Measurements from ENCODE around the gene NUP160.

DNA sequence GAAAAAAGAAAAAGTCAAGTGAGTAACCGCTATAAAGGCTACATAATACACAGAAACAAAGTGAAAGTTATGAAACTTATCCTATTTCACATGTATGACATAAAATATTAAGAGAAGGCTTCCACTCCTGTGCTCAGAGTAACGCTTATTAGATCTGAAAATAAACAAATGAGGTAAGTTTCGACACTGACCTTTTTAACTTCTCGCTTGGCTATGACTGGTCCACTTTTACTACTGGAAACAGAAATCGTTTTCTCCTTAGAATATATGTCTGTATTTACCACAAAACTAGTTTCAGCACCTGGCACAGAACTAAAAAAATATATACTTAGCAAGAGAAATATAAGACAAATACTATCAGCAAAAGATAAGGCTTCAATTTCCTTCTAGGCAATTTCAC lies 97.4 kb downstream of the NUP160 start:
- TF ChIP-seq ZNF431 (CRISPR knock-in tag; IDR thresholded peaks at IDR 0.05; ENCODE audit: borderline replicate concordance, low read depth) (no peak), MYC (CRISPR knock-in tag; IDR thresholded peaks at IDR 0.05; ENCODE audit: borderline replicate concordance) (no peak), DPF2 (CRISPR knock-in tag; IDR thresholded peaks at IDR 0.05; ENCODE audit: borderline replicate concordance, low read depth) (no peak), ZNF235 (CRISPR knock-in tag; IDR thresholded peaks at IDR 0.05; ENCODE audit: borderline replicate concordance) (no peak), SMAD9 (CRISPR knock-in tag; IDR thresholded peaks at IDR 0.05) (no peak), KDM6A (CRISPR knock-in tag; IDR thresholded peaks at IDR 0.05; ENCODE audit: low read depth) (no peak), KDM1A (CRISPR knock-in tag; IDR thresholded peaks at IDR 0.05) (no peak), BRD4 (CRISPR knock-in tag; IDR thresholded peaks at IDR 0.05) (no peak), PHF5A (CRISPR knock-in tag; IDR thresholded peaks at IDR 0.05; ENCODE audit: low read depth, unreplicated experiment) (no peak), KAT7 (CRISPR knock-in tag; IDR thresholded peaks at IDR 0.05; ENCODE audit: borderline replicate concordance) (no peak)
- TF ChIP-seq, protein P1, sequence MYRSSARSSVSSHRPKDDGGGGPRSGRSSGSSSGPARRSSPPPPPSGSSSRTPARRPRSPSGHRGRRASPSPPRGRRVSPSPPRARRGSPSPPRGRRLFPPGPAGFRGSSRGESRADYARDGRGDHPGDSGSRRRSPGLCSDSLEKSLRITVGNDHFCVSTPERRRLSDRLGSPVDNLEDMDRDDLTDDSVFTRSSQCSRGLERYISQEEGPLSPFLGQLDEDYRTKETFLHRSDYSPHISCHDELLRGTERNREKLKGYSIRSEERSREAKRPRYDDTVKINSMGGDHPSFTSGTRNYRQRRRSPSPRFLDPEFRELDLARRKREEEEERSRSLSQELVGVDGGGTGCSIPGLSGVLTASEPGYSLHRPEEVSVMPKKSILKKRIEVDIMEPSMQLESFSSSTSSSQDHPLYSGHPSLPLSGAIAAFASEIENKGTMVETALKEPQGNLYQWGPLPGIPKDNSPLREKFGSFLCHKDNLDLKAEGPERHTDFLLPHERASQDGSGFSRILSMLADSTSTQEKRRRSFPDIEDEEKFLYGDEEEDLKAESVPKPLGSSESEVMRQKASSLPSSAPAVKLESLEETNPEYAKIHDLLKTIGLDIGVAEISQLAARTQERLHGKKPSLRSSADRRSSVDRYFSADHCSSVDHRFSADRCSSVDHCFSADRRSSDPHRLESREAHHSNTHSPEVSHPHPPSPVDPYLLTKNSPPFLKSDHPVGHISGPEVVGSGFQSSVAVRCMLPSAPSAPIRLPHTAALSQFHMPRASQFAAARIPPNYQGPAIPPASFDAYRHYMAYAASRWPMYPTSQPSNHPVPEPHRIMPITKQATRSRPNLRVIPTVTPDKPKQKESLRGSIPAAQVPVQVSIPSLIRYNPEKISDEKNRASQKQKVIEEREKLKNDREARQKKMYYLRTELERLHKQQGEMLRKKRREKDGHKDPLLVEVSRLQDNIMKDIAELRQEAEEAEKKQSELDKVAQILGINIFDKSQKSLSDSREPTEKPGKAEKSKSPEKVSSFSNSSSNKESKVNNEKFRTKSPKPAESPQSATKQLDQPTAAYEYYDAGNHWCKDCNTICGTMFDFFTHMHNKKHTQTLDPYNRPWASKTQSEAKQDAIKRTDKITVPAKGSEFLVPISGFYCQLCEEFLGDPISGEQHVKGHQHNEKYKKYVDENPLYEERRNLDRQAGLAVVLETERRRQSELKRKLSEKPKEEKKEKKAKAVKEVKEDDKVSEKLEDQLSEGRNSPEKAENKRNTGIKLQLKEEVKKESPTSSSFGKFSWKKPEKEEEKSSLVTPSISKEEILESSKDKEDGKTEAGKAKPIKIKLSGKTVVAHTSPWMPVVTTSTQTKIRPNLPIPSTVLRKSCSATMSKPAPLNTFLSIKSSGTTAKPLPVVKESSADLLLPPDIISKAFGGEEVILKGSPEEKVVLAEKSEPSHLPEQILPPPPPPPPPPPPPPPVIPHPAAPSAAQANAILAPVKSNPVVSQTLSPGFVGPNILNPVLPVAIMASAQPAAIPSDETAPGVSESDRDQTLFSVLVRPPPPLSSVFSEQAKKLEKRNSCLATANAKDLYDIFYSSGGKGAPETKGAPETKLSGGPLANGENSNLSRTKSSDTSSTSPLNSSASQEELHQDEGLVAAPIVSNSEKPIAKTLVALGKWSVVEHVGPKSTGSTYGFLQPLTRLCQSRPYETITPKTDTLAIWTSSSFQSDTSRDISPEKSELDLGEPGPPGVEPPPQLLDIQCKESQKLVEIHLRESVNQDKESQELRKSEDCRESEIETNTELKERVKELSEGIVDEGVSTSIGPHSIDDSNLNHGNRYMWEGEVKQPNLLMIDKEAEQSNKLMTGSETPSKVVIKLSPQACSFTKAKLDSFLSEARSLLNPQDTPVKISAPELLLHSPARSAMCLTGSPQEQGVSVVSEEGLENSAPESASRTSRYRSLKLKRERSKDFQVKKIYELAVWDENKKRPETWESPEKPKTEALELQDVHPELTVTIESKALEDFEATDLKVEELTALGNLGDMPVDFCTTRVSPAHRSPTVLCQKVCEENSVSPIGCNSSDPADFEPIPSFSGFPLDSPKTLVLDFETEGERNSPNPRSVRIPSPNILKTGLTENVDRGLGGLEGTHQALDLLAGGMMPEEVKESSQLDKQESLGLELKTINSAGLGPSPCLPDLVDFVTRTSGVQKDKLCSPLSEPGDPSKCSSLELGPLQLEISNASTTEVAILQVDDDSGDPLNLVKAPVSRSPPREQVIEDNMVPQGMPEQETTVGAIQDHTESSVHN (CRISPR knock-in tag; IDR thresholded peaks at IDR 0.05) = no peak
- TF ChIP-seq, protein P2, sequence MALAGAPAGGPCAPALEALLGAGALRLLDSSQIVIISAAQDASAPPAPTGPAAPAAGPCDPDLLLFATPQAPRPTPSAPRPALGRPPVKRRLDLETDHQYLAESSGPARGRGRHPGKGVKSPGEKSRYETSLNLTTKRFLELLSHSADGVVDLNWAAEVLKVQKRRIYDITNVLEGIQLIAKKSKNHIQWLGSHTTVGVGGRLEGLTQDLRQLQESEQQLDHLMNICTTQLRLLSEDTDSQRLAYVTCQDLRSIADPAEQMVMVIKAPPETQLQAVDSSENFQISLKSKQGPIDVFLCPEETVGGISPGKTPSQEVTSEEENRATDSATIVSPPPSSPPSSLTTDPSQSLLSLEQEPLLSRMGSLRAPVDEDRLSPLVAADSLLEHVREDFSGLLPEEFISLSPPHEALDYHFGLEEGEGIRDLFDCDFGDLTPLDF (CRISPR knock-in tag; IDR thresholded peaks at IDR 0.05) = no peak
- TF ChIP-seq, protein P3, sequence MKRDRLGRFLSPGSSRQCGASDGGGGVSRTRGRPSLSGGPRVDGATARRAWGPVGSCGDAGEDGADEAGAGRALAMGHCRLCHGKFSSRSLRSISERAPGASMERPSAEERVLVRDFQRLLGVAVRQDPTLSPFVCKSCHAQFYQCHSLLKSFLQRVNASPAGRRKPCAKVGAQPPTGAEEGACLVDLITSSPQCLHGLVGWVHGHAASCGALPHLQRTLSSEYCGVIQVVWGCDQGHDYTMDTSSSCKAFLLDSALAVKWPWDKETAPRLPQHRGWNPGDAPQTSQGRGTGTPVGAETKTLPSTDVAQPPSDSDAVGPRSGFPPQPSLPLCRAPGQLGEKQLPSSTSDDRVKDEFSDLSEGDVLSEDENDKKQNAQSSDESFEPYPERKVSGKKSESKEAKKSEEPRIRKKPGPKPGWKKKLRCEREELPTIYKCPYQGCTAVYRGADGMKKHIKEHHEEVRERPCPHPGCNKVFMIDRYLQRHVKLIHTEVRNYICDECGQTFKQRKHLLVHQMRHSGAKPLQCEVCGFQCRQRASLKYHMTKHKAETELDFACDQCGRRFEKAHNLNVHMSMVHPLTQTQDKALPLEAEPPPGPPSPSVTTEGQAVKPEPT (CRISPR knock-in tag; IDR thresholded peaks at IDR 0.05; ENCODE audit: low read depth) = no peak
- TF ChIP-seq, protein P4, sequence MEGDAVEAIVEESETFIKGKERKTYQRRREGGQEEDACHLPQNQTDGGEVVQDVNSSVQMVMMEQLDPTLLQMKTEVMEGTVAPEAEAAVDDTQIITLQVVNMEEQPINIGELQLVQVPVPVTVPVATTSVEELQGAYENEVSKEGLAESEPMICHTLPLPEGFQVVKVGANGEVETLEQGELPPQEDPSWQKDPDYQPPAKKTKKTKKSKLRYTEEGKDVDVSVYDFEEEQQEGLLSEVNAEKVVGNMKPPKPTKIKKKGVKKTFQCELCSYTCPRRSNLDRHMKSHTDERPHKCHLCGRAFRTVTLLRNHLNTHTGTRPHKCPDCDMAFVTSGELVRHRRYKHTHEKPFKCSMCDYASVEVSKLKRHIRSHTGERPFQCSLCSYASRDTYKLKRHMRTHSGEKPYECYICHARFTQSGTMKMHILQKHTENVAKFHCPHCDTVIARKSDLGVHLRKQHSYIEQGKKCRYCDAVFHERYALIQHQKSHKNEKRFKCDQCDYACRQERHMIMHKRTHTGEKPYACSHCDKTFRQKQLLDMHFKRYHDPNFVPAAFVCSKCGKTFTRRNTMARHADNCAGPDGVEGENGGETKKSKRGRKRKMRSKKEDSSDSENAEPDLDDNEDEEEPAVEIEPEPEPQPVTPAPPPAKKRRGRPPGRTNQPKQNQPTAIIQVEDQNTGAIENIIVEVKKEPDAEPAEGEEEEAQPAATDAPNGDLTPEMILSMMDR (CRISPR knock-in tag; IDR thresholded peaks at IDR 0.05) = no peak

Data from HepG2 (cell line).